Osteocyte (in vitro differentiated cells): ENCODE data around the gene STT3B. TPM values are rescaled to one million over a fixed set of nuclear protein-coding genes. Genes with fewer than 3 reads are reported as not detected.

Source experiments
- DNase-seq: peaks from one replicate; pipeline ENCODE4 v3.0.0; 2021; ENCODE audit warnings: mixed read lengths; ENCODE audit not compliant: unreplicated experiment; ENCODE audit errors: extremely low spot score
- H3K27ac Mint-ChIP-seq: one replicate; pipeline ENCODE4 v1.8.0; 2021; ENCODE audit warnings: mild to moderate bottlenecking, mixed read lengths; ENCODE audit not compliant: unreplicated experiment
- H3K27me3 Mint-ChIP-seq: one replicate; pipeline ENCODE4 v1.8.0; 2021; ENCODE audit warnings: mixed read lengths; ENCODE audit not compliant: unreplicated experiment
- H3K36me3 Mint-ChIP-seq: one replicate; pipeline ENCODE4 v1.8.0; 2021; ENCODE audit warnings: mixed read lengths; ENCODE audit not compliant: unreplicated experiment
- H3K4me1 Mint-ChIP-seq: one replicate; pipeline ENCODE4 v1.8.0; 2021; ENCODE audit warnings: mixed read lengths; ENCODE audit not compliant: unreplicated experiment
- H3K4me3 Mint-ChIP-seq: one replicate; pipeline ENCODE4 v1.8.0; 2021; ENCODE audit warnings: mild to moderate bottlenecking, moderate library complexity, mixed read lengths; ENCODE audit not compliant: unreplicated experiment
- H3K9me3 Mint-ChIP-seq: one replicate; pipeline ENCODE4 v1.8.0; 2021; ENCODE audit warnings: mixed read lengths; ENCODE audit not compliant: unreplicated experiment
- CTCF ChIP-seq: fragments of 200-600 bp; sonication (generic); IDR thresholded peaks from 2 replicates; pipeline ENCODE4 v1.5.0; 2021; ENCODE audit warnings: antibody characterized with exemption, mild to moderate bottlenecking, moderate library complexity
- total RNA-seq: library from RNA; stranded (reverse); gene quantifications from 2 replicates; pipeline ENCODE4 v1.2.1, GENCODE V29; 2021

STT3B gene
- total RNA-seq, 1 donor from 2014 or later = 98.7 TPM

DNA sequence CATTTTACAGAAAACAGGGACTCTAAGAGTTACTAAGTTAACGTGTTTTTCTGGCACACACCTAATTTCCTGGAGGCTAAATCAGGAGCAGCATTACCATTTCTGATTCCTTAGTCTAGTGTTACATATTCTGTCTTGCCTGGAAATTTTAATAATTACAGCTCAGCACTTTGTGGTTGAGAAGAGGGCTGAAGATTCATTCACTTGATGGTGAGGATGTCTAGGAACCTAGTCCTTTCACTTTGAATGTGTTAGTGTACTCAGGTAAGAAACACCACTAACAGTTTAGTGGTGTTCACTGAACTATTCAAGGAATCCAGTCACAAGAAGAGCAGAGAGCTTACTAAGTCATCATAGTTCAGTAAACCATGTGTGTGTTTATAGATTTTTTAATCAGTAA lies 102.8 kb downstream of the STT3B start:
- H3K36me3 Mint-ChIP-seq = peaks cover 39% of the 10 kb centered on the region
- no peak for DNase-seq
- peak overlapping the region; percentile 25 for H3K27ac Mint-ChIP-seq
- TF ChIP-seq CTCF = no peak
- peaks cover 36% of the 10 kb centered on the region for H3K4me1 Mint-ChIP-seq
- no peaks in the 10 kb centered on the region for H3K27me3 Mint-ChIP-seq
- no peaks in the 10 kb centered on the region for H3K9me3 Mint-ChIP-seq
- no peak overlapping the region for H3K4me3 Mint-ChIP-seq

- Mint-ChIP-seq H3K4me1 (peaks cover 36% of the 10 kb centered on the region), H3K9me3 (no peaks in the 10 kb centered on the region), H3K4me3 (no peak overlapping the region), H3K36me3 (peaks cover 35% of the 10 kb centered on the region), H3K27ac (no peak overlapping the region), H3K27me3 (no peaks in the 10 kb centered on the region)
- TF ChIP-seq CTCF = no peak
- no peak for DNase-seq
Observed at GRCh38 chr3:31636049-31636448, 103.3 kb downstream of the STT3B start.

DNA sequence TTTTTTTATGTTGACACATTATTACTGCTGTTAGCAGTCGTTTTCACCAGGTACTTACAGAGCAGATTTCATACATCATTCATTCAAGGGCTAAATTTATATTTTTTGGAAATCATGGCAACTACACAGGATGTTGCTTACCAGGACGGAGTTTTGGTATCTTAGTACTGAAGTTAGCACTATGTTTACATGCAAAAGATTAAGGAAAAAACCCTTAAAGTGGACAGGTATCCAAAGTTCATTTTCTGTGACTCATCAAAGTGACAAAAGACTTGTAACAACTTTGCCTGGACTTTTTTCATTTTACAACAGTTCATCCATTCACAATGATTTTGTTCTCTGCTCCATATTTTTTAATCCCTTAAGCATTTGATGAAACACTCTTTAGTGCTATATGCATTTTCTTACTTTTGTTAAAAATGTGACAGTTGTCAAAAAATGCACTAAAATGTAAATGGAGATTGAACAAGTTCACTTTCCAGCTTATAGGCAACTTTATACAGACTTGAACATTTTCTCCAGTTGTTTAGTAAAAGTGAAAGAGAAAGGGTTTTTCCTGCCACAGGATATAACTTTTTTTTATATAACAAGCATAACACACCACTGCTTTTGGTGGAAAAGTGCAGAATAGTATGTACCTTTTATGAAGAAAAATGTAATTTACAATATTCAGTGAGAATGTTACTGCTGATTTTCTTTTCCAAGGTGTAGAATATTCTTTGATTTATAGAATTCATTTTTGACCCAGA lies 104.1 kb downstream of the STT3B start:
- Mint-ChIP-seq H3K4me3 (no peak overlapping the region), H3K9me3 (no peaks in the 10 kb centered on the region), H3K27me3 (no peaks in the 10 kb centered on the region), H3K36me3 (peaks cover 29% of the 10 kb centered on the region), H3K27ac (peak overlapping the region; percentile 41), H3K4me1 (peaks cover 36% of the 10 kb centered on the region)
- DNase-seq = no peak
- TF ChIP-seq CTCF = no peak

- TF ChIP-seq CTCF = no peak
- DNase-seq = no peak
- Mint-ChIP-seq H3K27ac (no peak overlapping the region), H3K4me3 (no peak overlapping the region), H3K4me1 (peaks cover 26% of the 10 kb centered on the region), H3K36me3 (peaks cover 19% of the 10 kb centered on the region), H3K27me3 (no peaks in the 10 kb centered on the region), H3K9me3 (no peaks in the 10 kb centered on the region)
Observed at GRCh38 chr3:31639828-31640227, 107.1 kb downstream of the STT3B start.

GRCh38 chr3:31645256-31645655 lies 112.5 kb downstream of the STT3B start:
- peaks cover 41% of the 10 kb centered on the region for H3K36me3 Mint-ChIP-seq
- no peak overlapping the region for H3K27ac Mint-ChIP-seq

More at GRCh38 chr3:31645256-31645655, 112.5 kb downstream of the STT3B start:
- Mint-ChIP-seq H3K4me3 (no peak overlapping the region), H3K4me1 (no peaks in the 10 kb centered on the region), H3K9me3 (peaks cover 25% of the 10 kb centered on the region), H3K27me3 (no peaks in the 10 kb centered on the region)
- DNase-seq = no peak
- no peak for TF ChIP-seq CTCF
